LHCN-M2 (cell line): ENCODE results near the gene SOS2. TPM values are rescaled to one million over a fixed set of nuclear protein-coding genes. Genes with fewer than 3 reads are reported as not detected.

ENCODE experiments used
- DNase-seq: peaks from one replicate; pipeline ENCODE4 v3.0.0-alpha.2; 2012; ENCODE audit warnings: low read depth
- total RNA-seq: library from RNA; depleted of rRNA; stranded (reverse); fragments of >200 nt; gene quantifications from 2 replicates; pipeline ENCODE4 v1.2.3, GENCODE V29; 2014

SOS2 gene
- total RNA-seq, 1 experiment from 2014 or later, result 23.0 TPM

GRCh38 chr14:50116181-50116956 lies 115.0 kb downstream of the SOS2 start, which contains the start of gene VCPKMT:
Gene VCPKMT, minus strand, starts transcription at chr14:50116572. Its CDS starts 20 bp downstream, at chr14:50116552.
- peak; percentile 90 for DNase-seq

DNA sequence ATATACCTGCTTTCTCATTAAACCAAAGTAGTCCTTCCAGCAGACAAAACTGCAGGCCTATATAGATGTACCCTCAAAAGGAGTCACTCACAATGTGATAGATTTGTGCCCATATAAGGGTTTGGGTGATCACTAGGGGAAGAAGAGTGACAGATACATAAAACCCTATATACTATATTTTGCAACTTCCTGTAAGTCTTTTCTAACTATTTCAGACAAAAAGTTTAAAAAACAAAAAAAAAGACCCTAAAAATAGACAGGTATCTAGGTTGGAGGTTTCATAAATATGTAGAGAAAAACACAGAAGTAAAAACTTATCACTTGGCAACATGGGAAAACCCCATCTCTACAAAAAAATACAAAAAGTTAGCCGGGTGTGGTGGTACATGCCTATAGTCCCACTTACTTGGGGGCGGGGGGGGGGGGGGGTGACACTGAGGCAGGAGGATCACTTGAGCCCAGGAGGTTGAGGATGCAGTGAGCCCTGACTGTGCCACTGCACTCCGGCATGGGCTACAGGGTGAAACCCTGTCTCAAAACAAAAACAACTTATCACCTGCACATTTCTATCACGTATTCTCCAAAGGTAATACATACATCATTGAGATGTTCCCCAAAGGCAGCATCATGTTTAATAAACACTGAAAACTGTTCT lies 117.9 kb downstream of the SOS2 start:
- DNase-seq, result no peak

DNA sequence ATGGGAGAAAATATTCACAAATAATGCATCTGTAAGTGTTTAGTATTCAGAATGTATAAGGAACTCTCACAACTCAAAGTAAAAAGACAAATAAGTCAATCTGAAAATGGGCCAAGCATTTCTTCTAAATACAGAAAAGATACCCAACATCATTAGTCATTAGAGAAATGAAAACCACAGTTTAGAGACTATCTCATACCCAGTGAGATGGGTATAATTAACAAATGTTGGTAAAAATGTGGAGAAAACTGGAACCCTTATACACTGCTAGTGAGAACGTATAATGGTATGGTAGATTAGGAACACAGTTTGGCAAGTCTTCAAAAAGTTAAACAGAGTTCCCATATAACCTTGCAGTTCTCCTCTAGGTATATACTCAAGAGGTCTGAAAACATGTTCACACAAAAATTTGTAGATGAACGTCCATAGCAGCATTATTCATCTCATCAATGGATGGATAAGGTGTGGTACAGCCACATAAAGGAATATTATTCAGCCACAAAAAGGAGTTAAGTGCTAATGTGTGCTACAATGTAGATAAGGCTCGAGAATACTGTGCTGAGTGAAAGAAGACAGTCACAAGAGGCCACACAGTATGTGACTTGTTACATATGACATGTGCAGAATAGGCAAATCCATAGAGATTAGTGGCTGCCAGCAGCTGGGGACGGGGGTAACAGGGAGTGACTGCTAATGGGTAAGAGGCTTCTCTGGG lies 120.9 kb downstream of the SOS2 start:
- no peak for DNase-seq

DNA sequence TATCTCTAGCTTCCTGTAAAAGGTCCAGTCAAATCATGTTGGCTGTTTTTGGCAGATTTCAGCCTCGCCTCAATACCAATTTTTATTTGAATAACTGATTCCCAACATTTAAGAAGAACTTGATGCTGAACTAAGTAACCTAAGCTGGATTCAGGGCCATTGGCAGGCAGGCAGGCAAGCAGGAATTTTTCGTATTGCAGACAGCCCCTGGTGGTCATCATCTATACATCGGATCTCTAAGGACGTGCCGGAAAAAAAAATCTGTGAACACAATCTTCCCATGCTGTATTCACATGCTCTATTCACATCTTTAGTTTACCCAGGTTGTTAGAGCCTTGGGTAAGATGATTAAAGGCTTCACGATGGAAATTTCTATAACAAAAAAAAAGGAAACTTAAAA lies 122.0 kb downstream of the SOS2 start:
- DNase-seq, result peak; percentile 15

GRCh38 chr14:50107850-50108249 lies 123.5 kb downstream of the SOS2 start:
- DNase-seq, result no peak

GRCh38 chr14:50106178-50106577 lies 125.2 kb downstream of the SOS2 start:
- peak; percentile 3 for DNase-seq

DNA sequence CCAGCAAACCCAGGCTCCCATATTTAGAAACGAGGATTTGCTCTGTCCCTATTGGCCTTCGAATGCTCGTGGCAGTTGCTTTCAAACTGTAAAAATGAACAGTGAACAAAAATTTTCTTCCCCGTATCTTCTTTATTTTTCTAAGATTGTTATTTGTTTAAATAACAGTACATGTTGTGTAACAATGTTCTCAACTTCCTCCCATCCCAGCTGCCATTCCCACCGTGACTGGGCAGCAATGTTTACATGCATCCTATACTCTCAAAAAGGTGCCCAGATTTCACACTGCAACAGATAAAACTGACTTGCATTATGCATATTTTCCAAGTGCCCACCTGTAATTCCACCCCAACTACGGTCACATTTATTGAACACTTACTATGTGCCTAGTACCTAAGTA lies 127.8 kb downstream of the SOS2 start:
- DNase-seq, result no peak

DNA sequence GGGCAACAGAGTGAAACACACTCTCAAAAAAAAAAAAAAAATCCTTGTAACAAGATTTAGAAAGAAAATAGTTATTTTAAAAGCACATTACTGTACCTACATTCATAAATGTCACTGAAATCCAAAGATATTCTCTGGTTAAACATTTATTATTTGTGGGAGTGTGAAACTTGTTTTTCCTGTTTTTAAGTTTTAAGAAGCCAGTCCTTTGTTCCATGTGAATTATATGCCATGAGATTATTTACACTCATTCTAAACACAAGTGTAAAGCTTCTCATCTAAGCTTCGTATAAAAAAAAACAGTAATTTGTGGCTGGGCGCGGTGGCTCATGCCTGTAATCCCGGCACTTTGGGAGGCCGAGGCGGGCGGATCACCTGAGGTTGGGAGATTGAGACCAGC lies 130.0 kb downstream of the SOS2 start:
- DNase-seq, result no peak

GRCh38 chr14:50100805-50101204 lies 130.6 kb downstream of the SOS2 start:
- DNase-seq, result no peak

- peak; percentile 66 for DNase-seq
These were observed 132.0 kb downstream of the SOS2 start for GRCh38 chr14:50099335-50099734.

GRCh38 chr14:50095895-50096294 lies 135.5 kb downstream of the SOS2 start:
- no peak for DNase-seq

GRCh38 chr14:50094056-50094755 lies 137.2 kb downstream of the SOS2 start:
- DNase-seq, result no peak

DNA sequence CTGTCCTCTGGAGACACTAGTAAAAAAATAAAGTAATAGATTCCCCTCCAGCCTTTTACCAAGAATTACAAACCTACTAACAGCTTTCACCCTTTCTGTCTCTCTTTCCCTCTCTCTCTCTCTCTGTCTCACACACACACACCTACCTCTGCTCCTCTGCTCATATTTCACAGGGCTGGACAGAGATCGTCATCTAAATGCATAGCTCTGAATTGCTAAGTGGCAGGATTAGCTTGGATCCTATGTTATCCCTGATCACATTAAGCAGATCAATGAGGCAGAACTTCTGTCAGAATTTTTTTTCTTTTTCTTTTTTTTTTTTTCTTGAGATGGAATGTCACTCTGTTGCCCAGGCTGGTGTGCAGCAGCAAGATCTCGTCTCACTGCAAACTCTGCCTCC lies 137.9 kb downstream of the SOS2 start:
- no peak for DNase-seq

GRCh38 chr14:50092006-50092555 lies 139.3 kb downstream of the SOS2 start:
- no peak for DNase-seq

DNA sequence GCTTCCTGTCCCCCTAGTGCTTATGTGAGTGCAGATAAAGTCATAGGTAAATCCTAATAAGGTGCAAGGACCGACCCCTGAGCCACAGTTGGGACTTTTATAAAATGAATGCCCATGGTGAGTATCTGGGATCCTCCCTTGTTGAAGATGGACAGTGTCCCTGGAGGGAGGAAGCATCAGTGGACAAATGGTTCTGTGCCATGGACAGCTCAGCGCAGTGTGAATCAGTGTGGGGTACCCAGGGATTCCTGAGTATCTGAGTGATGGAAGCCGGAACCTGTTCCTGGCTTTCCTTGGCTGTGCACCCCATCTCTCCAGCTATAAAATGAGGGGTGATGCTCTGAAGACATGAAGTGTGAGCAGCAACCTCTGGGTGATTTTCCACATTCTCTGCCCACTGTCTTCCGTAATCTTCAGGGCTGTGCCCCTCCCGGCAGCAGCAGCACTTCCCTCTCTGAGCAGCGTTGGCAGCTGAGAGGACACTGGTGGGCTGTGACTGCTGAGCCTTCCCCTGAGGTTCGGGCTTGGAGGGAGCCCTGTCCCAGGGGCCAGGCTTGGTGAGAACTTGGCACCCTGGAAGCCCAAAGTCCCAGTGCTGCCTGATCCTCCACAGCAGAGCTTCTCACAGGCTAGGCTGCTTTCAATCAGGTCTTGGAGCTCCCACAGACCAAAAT lies 140.0 kb downstream of the SOS2 start:
- DNase-seq, result no peak

DNA sequence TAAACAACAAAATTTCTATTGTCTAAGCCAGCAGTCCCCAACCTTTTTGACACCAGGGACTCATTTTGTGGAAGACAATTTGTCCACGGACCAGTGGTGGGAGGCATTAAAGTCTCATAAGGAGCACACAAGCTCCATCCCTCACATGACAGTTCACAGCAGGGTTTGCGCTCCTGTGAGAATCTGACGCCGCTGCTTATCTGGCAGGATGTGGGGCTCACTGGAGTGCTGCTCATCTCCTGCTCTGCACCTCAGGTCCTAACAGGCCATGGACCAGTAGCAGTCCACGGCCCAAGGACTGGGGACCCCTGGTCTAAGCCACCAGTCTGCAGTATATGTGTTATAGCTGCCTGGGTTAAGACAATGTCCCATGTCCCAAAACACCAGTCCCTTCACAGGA lies 142.2 kb downstream of the SOS2 start:
- DNase-seq, result no peak

DNA sequence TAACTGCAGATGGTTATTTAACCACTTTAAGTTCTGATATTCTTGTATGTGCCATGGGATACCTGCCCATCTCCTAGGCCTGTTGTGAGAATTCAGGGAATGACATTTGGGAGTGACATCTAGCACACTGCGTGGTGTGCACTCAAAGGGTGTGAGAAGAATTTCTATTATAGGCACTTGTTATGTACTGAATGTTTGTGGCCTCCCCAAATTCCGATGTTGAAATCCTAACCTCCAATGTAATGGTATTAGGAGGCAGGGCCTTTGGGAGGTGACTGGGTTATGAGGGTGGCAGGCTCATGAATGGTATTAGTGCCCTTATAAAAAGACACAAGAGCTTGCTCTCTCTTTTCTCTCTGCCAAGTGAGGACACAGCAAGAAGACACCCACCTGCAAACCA lies 142.6 kb downstream of the SOS2 start:
- DNase-seq, result no peak

DNA sequence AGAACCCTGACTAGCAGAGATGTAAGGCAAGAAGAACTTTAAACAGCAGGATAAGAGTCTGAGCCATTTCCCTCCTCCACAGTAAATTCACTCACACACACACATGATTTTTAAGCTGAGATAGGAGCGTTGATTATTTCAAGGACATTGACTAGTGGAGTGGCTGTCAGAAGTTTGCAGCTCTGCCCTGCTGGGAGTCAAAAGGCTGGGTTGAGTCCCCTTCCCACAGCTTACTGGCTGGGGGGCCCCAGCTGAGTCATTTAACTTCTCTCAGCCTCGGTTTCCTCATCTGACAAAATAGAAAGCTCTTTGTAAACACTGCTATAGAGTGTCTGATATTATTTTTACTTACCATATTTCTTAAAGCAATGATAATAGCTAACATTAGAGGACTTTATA lies 143.3 kb downstream of the SOS2 start:
- DNase-seq, result no peak

DNA sequence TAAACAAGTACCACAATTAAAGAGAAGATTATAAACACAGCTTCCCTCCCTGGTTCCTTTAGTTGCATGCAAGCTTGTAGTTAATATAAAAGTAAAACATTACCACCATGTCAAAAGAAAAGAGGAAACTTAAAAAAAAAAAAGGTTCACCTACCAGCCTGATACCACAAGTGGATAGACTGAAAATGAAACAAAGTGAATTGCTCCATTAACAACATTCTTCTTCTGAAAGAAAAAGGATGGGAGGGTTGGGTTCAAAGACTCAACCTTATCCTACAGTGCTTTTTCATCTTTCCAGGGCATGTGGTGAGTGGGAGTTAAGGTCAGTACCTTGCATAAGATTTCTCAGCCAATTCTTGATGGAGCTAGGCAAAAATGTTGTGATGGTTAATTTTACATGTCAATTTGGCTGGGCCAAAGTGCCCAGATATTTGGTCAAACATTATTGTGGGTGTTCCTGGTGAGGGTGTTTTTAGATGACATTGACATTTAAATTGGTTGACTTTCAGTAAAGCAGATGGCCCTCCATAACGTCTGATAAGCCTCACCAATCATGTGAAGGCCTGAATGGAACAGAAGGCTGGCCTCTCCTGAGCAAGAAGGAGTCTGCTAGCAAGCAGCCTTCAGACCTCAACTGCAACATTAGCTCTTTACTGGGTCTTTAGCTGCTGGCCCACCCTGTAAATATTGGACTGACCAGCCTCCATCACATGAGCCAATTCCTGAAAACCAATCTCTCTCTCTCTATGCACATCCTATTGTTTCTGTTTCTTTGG lies 143.8 kb downstream of the SOS2 start:
- DNase-seq, result no peak

DNA sequence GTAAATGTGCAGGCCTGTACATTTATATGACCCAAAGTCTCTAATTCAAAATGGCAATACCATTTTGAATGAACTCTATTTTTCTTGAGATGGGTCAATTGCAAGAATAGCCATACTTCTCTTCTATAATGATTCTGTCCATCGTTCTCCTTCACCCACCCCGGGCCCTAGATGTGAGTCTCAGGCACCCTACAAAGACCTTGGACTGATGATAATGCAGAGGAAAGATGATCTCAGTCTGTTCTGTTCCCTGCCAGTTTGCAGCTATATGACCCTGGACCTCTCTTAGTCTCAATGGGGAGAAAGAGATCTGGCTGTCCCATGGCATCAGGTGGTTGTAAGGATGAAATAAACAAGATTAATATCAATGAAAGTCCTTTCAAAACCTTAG lies 145.1 kb downstream of the SOS2 start:
- no peak for DNase-seq
